ENCODE results near the gene IHH.

GRCh38 chr2:219056896-219057708 lies 3.6 kb downstream of the IHH start:
- no peak for TF ChIP-seq CTCF (IDR thresholded peaks at IDR 0.05)
- no peak for TF ChIP-seq ELF4 (CRISPR knock-in tag; IDR thresholded peaks at IDR 0.05; ENCODE audit: low read depth)
- TF ChIP-seq MAX (CRISPR knock-in tag; IDR thresholded peaks at IDR 0.05) = no peak
- TF ChIP-seq CBFB (CRISPR knock-in tag; IDR thresholded peaks at IDR 0.05; ENCODE audit: low read depth) = no peak
- no peak for TF ChIP-seq ATF2 (CRISPR knock-in tag; IDR thresholded peaks at IDR 0.05; ENCODE audit: borderline replicate concordance, low read depth)
- no peak for TF ChIP-seq FOXP1 (CRISPR knock-in tag; IDR thresholded peaks at IDR 0.05; ENCODE audit: borderline replicate concordance)
- no peak for TF ChIP-seq AFF4 (CRISPR knock-in tag; IDR thresholded peaks at IDR 0.05; ENCODE audit: borderline replicate concordance)
- no peak for TF ChIP-seq TCF7 (CRISPR knock-in tag; IDR thresholded peaks at IDR 0.05; ENCODE audit: low read depth)
- no peak for TF ChIP-seq NFYB (CRISPR knock-in tag; conservative IDR thresholded peaks at IDR 0.05; ENCODE audit: low read depth)
- TF ChIP-seq JUN (CRISPR knock-in tag; IDR thresholded peaks at IDR 0.05) = no peak
- no peak for TF ChIP-seq ZNF512 (CRISPR knock-in tag; IDR thresholded peaks at IDR 0.05; ENCODE audit: borderline replicate concordance)
- TF ChIP-seq ATF3 (CRISPR knock-in tag; conservative IDR thresholded peaks at IDR 0.05) = no peak
- TF ChIP-seq GTF2I (CRISPR knock-in tag; conservative IDR thresholded peaks at IDR 0.05) = no peak
- TF ChIP-seq ZNF121 (CRISPR knock-in tag; IDR thresholded peaks at IDR 0.05) = no peak
